VCaP (cell line): ENCODE measurements around the gene PKM.
"Not testable (repeated sequence)": the region's sequence is repeated elsewhere in the genome, so short reads cannot be mapped to it uniquely, and the experiment has no call there.

Source experiments
- H3K27ac ChIP-seq: fragments of 450-650 bp; 2 replicates; pipeline ENCODE4 v1.5.1; 2017
- CTCF ChIP-seq: fragments of 450-650 bp; conservative IDR thresholded peaks from 2 replicates; pipeline ENCODE4 v1.5.1; 2017; ENCODE audit warnings: mild to moderate bottlenecking, moderate library complexity

PKM gene

GRCh38 chr15:72173864-72174550 lies 57.0 kb downstream of the PKM start:
- H3K27ac ChIP-seq: peak overlapping the region; percentile 40
- no peak for TF ChIP-seq CTCF

GRCh38 chr15:72173401-72173800 lies 57.6 kb downstream of the PKM start:
- peak overlapping the region; percentile 40 for H3K27ac ChIP-seq
- TF ChIP-seq CTCF: no peak

- no peak for TF ChIP-seq CTCF
- H3K27ac ChIP-seq: no peak overlapping the region
These were observed 58.2 kb downstream of the PKM start for GRCh38 chr15:72172796-72173195.

DNA sequence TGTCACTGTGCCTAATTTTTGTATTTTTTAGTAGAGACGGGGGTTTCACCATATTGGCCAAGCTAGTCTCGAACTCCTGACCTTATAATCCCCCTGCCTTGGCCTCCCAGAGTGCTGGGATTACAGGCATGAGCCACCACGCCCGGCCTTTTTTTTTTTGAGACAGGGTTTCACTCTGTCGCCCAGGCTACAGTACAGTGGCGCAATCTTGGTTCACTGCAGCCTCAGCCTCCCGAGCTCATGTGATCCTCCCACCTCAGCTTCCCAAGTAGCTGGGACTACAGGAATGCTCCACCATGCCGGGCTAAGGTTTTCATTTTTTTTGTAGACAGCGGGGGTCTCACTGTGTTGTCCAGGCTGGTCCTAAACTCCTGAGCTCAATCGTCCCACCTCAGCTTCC lies 59.0 kb downstream of the PKM start:
- not testable (repeated sequence) for H3K27ac ChIP-seq

DNA sequence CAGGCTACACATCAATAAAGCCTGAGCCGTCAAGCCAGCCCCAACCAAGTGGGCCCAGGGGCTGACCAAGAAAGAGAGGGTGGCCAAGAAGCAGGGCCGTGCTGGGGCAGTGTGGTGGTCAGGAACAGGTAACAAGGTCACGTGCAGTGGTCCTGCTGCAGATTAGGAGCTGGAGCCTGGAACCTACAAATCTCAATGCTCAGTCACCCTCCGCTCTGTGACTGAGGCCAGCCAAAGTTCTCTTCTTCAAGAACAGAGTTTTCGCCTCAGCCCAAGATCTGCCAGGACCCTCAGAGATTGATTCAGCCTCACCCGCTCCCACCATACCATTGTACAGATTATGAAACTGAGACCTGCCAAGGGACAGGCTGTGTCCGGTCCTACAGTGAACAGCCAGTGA lies 60.3 kb downstream of the PKM start:
- no peak overlapping the region for H3K27ac ChIP-seq
- no peak for TF ChIP-seq CTCF

DNA sequence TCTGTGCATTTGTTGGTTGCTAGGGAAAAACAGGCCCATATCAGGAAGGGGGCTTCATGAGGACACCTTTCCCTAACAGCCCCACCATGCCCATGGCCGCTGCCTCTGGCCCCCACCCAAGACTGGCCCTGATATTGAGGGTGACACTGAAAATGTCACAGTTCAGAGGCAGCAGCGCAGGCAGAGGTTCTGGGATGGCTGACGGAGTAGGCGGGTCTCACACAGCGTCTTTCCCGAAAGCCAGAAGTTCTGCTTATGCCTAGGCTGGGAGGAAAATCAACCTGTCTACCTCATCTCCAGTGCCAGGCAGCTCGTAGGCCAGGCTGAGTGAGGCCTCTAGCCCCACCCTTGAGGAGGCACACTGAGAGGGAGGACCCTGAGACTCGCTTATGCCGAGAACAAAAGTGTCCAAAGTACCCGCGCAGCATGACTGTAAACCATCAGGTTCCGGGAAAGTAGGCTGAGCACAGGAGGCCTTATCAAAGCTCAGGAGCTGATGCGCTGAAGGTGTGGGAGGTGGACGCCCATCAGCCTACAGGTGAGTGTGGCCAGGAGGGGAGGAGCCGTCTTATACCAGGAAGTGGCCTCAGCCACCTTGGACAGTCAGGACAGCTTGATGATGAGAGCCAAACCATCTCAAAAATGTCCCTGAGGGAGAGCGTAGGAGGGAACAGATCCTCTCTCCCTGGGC lies 60.9 kb downstream of the PKM start:
- peak overlapping the region; percentile 58 for H3K27ac ChIP-seq
- no peak for TF ChIP-seq CTCF

DNA sequence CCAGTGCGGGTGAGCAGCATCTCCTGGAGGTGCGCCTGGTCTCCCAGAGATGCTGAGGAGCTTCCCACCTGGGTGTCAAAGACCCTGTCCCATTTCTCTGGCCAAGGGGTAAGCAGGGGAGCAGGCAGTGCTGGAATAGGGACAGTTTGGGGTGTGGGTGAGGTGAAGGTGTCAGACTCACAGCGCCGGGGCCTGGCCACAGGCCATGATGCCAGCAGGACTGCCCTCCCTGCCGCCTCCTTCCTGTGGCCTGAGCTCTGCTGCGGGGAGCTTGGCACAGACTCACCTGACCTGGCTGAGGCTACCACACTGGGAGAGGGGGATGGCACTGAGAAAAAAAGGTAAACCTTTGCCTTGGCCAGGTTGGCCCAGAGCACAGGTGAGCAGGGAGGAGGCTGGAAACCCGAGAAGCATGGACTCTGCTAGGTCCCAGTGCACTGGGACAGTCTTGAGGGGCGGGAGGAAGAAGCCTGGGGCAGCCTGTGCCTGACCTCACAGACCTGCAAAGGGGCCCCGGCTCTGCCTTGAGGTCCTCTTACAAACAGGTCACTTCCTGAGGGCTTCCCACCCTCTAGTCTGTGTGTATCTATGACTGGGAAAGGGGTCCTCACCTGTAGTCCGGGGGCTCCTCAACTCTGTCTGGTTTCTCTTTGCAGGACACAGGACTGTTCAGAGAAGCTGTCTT lies 61.6 kb downstream of the PKM start:
- H3K27ac ChIP-seq: peak overlapping the region; percentile 58
- TF ChIP-seq CTCF: no peak

GRCh38 chr15:72168808-72169190 lies 62.2 kb downstream of the PKM start:
- no peak for TF ChIP-seq CTCF
- peak overlapping the region; percentile 58 for H3K27ac ChIP-seq
